ENCODE measurements around the gene HBP1.

HBP1 gene

GRCh38 chr7:107209565-107209964 lies 40.8 kb downstream of the HBP1 start:
- Histone ChIP-seq H3K27ac (ENCODE audit: low read depth, low read length) (no peak overlapping the region), H3K79me2 (ENCODE audit: insufficient read depth, low read length) (no peaks in the 10 kb centered on the region), H3K36me3 (ENCODE audit: low read length) (no peaks in the 10 kb centered on the region), H3F3A (ENCODE audit: insufficient read depth) (no peaks in the 10 kb centered on the region), H2AFZ (ENCODE audit: low read depth, low read length, severe bottlenecking) (no peak overlapping the region), H3K9me2 (replicated peaks; ENCODE audit: insufficient read depth, low read length) (no peaks in the 10 kb centered on the region), H3K9ac (ENCODE audit: low read length) (no peak overlapping the region), H3K4me3 (ENCODE audit: insufficient read depth, low read length, poor library complexity, severe bottlenecking) (no peak overlapping the region), H3K4me2 (ENCODE audit: low read depth, low read length, poor library complexity, severe bottlenecking) (no peak overlapping the region), H4K20me1 (ENCODE audit: low read depth, low read length) (no peaks in the 10 kb centered on the region), H3K9me3 (ENCODE audit: insufficient read depth, low read length) (no peaks in the 10 kb centered on the region), H3K27me3 (ENCODE audit: low read length) (no peaks in the 10 kb centered on the region)
- no peak for TF ChIP-seq EZH2phosphoT487 (conservative IDR thresholded peaks at IDR 0.05; ENCODE audit: low read length)
- TF ChIP-seq, protein P1, sequence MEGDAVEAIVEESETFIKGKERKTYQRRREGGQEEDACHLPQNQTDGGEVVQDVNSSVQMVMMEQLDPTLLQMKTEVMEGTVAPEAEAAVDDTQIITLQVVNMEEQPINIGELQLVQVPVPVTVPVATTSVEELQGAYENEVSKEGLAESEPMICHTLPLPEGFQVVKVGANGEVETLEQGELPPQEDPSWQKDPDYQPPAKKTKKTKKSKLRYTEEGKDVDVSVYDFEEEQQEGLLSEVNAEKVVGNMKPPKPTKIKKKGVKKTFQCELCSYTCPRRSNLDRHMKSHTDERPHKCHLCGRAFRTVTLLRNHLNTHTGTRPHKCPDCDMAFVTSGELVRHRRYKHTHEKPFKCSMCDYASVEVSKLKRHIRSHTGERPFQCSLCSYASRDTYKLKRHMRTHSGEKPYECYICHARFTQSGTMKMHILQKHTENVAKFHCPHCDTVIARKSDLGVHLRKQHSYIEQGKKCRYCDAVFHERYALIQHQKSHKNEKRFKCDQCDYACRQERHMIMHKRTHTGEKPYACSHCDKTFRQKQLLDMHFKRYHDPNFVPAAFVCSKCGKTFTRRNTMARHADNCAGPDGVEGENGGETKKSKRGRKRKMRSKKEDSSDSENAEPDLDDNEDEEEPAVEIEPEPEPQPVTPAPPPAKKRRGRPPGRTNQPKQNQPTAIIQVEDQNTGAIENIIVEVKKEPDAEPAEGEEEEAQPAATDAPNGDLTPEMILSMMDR (IDR thresholded peaks at IDR 0.05; ENCODE audit: insufficient read depth, low read length, poor library complexity, severe bottlenecking): no peak

DNA sequence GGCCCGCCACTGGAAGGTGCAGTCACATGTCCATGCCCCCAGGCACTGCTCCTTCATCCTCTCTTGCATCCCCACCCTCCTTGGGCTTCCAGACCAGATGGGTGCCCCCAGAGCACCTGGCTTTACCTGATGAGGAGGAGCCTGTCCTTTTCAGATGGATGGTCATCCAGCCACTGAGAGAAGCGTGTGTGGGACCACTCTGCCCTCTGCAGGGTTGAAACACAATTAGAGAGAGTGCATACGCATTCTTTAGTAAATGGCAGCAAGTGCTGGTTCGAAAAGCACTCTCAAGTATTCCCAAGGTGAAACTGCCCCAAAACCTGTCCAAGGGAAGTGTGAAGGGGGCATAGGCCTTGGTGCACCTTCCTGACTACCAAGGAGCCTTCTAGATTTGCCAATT lies 41.6 kb downstream of the HBP1 start:
- H3K9ac ChIP-seq (ENCODE audit: low read length): no peak overlapping the region
- no peak overlapping the region for H3K4me3 ChIP-seq (ENCODE audit: insufficient read depth, low read length, poor library complexity, severe bottlenecking)
- no peaks in the 10 kb centered on the region for H3K27me3 ChIP-seq (ENCODE audit: low read length)
- no peaks in the 10 kb centered on the region for H3K79me2 ChIP-seq (ENCODE audit: insufficient read depth, low read length)
- H3K9me2 ChIP-seq (replicated peaks; ENCODE audit: insufficient read depth, low read length): no peaks in the 10 kb centered on the region
- no peak overlapping the region for H2AFZ ChIP-seq (ENCODE audit: low read depth, low read length, severe bottlenecking)
- no peak for TF ChIP-seq EZH2phosphoT487 (conservative IDR thresholded peaks at IDR 0.05; ENCODE audit: low read length)
- TF ChIP-seq, protein P1 (IDR thresholded peaks at IDR 0.05; ENCODE audit: insufficient read depth, low read length, poor library complexity, severe bottlenecking): no peak
- H4K20me1 ChIP-seq (ENCODE audit: low read depth, low read length): no peaks in the 10 kb centered on the region
- H3F3A ChIP-seq (ENCODE audit: insufficient read depth): no peaks in the 10 kb centered on the region
- no peaks in the 10 kb centered on the region for H3K9me3 ChIP-seq (ENCODE audit: insufficient read depth, low read length)
- H3K27ac ChIP-seq (ENCODE audit: low read depth, low read length): no peak overlapping the region
- no peaks in the 10 kb centered on the region for H3K36me3 ChIP-seq (ENCODE audit: low read length)
- no peak overlapping the region for H3K4me2 ChIP-seq (ENCODE audit: low read depth, low read length, poor library complexity, severe bottlenecking)

DNA sequence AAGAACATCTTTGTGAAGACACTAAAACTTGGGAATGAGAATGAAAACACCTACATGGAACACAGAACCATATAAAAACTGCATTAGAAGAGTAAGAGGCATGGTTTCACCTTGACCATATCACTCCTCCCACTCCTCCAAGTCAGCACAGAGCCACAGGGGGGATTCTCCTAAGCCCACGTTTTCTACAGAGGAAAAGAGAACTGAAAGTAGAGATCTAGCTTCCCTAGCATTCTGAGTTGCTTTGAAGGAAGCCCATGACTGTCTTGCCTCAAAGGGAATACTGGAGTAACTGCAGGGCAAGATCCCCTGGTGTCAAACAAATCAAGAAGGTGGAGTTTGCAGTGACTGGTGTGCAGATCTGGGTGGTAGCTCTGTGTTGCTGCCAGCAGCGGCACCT lies 43.9 kb downstream of the HBP1 start:
- H3K36me3 ChIP-seq (ENCODE audit: low read length): no peaks in the 10 kb centered on the region
- H3K4me3 ChIP-seq (ENCODE audit: insufficient read depth, low read length, poor library complexity, severe bottlenecking): no peak overlapping the region
- no peak overlapping the region for H2AFZ ChIP-seq (ENCODE audit: low read depth, low read length, severe bottlenecking)
- H3K9ac ChIP-seq (ENCODE audit: low read length): no peak overlapping the region
- H3K79me2 ChIP-seq (ENCODE audit: insufficient read depth, low read length): no peaks in the 10 kb centered on the region
- H3F3A ChIP-seq (ENCODE audit: insufficient read depth): no peaks in the 10 kb centered on the region
- H3K9me2 ChIP-seq (replicated peaks; ENCODE audit: insufficient read depth, low read length): no peaks in the 10 kb centered on the region
- H3K4me2 ChIP-seq (ENCODE audit: low read depth, low read length, poor library complexity, severe bottlenecking): no peak overlapping the region
- no peak for TF ChIP-seq EZH2phosphoT487 (conservative IDR thresholded peaks at IDR 0.05; ENCODE audit: low read length)
- TF ChIP-seq, protein P1 (IDR thresholded peaks at IDR 0.05; ENCODE audit: insufficient read depth, low read length, poor library complexity, severe bottlenecking): no peak
- H4K20me1 ChIP-seq (ENCODE audit: low read depth, low read length): no peaks in the 10 kb centered on the region
- no peak overlapping the region for H3K27ac ChIP-seq (ENCODE audit: low read depth, low read length)
- H3K9me3 ChIP-seq (ENCODE audit: insufficient read depth, low read length): no peaks in the 10 kb centered on the region
- H3K27me3 ChIP-seq (ENCODE audit: low read length): no peaks in the 10 kb centered on the region

Data from SU-DHL-6 (cell line).